Ovary (tissue), 3 donors: ENCODE data around the gene MUSK.

Experiments used
- EP300 ChIP-seq: sonication (generic); formaldehyde crosslinking; IDR thresholded peaks from one replicate; pipeline ENCODE4 v1.6.1; 2017; ENCODE audit warnings: antibody characterized with exemption
- POLR2A ChIP-seq: fragments of 450-650 bp; IDR thresholded peaks from one replicate; pipeline ENCODE4 v1.6.1; 2017; ENCODE audit warnings: antibody characterized with exemption, mild to moderate bottlenecking, moderate library complexity
- TF ChIP-seq, protein P1 (sequence below), 3 donors: fragments of 450-650 bp in 2 of 3; fragments of 200-600 bp in 1 of 3; IDR thresholded peaks; one replicate each; pipeline versions ENCODE4 v1.5.1 to v1.8.0; 2016 to 2022; ENCODE audit warnings: antibody characterized with exemption in 3 of 3, mild to moderate bottlenecking in 1 of 3
- donor health status: DM: no; HTN: no; CAD: no.

DNA sequence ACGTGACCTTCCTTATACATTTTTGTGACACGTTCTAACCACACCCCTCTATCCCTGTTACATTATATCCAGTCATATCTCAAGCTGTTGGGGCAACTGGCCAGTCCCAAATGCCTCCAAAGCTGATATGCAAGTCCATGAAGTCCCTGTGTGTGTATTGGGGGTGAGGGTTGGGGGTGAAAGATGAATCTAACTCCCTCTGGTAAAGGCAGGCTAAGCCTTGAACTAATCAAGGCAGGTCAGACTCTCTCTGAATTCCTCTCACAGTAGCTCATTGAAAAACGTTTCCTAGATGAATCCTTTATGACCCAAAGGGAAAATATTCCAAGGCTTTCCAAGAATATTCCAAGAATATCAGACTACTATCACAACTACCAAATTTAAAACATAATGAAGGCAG is 174.4 kb downstream of the MUSK start:
- TF ChIP-seq, protein P1, sequence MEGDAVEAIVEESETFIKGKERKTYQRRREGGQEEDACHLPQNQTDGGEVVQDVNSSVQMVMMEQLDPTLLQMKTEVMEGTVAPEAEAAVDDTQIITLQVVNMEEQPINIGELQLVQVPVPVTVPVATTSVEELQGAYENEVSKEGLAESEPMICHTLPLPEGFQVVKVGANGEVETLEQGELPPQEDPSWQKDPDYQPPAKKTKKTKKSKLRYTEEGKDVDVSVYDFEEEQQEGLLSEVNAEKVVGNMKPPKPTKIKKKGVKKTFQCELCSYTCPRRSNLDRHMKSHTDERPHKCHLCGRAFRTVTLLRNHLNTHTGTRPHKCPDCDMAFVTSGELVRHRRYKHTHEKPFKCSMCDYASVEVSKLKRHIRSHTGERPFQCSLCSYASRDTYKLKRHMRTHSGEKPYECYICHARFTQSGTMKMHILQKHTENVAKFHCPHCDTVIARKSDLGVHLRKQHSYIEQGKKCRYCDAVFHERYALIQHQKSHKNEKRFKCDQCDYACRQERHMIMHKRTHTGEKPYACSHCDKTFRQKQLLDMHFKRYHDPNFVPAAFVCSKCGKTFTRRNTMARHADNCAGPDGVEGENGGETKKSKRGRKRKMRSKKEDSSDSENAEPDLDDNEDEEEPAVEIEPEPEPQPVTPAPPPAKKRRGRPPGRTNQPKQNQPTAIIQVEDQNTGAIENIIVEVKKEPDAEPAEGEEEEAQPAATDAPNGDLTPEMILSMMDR (IDR thresholded peaks at IDR 0.05) = no peak
- no peak for TF ChIP-seq POLR2A
- no peak for TF ChIP-seq EP300
